CD4-positive, alpha-beta T cell treated with Interleukin-6 at 100 ng/mL for 8 hours (primary cell): Measurements from ENCODE around the gene SMARCB1.

Source experiments
- DNase-seq: peaks from one replicate; pipeline ENCODE4 v3.0.0-alpha.2; 2020; ENCODE audit warnings: mixed read lengths, low spot score

SMARCB1 gene

DNA sequence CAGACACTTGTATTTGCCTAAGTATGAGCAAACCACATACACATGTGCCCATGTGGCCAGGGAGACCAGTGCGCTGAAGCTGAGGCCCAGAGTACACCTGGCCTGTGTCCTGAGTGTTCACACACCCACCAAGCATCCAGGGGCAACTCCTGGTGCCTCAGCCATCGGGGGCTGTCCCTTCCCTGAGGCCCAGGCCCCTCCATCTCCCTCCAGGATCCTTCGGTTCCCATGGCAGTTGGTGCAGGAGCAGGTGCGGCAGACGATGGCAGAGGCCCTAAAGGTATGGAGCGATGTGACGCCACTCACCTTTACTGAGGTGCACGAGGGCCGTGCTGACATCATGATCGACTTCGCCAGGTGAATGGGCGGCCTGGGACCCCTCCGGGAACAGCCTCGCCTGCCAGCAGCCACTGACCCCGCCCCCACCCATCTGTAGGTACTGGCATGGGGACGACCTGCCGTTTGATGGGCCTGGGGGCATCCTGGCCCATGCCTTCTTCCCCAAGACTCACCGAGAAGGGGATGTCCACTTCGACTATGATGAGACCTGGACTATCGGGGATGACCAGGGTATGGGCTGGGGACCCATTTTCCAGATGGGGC lies 6.5 kb upstream of the SMARCB1 start:
- no peak for DNase-seq

DNA sequence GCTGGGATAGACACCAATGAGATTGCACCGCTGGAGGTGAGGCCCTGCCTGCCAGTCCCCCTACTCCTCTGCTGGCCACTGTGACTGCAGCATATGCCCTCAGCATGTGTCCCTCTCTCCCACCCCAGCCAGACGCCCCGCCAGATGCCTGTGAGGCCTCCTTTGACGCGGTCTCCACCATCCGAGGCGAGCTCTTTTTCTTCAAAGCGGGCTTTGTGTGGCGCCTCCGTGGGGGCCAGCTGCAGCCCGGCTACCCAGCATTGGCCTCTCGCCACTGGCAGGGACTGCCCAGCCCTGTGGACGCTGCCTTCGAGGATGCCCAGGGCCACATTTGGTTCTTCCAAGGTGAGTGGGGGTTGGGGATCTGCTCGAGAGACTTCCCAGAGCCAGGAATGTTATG lies 5.7 kb upstream of the SMARCB1 start:
- no peak for DNase-seq

DNA sequence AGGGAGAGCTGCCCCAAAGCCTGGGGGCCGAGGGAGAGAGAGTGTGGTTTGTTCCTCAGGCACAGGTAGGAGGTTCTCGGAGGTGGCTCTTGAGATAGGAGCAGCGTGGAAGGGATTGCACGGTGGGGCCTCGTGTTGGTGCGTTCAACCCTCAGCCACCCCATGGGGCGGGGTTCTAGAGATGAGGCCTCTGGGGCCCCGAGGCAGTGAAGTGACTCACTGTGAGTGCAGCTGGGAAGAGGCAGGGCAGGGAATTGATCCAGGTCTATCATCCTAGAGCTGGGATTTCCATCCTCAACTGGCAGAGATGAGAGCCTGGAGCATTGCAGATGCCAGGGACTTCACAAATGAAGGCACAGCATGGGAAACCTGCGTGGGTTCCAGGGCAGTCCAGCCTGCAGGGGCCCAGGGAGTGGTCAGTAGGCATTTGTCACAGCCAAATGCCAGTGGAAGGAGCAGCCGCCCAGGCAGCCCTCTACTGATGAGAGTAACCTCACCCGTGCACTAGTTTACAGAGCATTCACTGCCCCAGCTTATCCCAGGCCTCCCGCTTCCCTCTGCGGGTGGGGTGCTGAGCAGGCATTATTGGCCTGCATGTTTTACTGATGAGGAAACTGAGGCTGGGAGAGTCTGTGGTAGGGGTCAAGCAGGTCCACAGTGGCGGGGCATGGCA lies 5.1 kb upstream of the SMARCB1 start:
- no peak for DNase-seq

DNA sequence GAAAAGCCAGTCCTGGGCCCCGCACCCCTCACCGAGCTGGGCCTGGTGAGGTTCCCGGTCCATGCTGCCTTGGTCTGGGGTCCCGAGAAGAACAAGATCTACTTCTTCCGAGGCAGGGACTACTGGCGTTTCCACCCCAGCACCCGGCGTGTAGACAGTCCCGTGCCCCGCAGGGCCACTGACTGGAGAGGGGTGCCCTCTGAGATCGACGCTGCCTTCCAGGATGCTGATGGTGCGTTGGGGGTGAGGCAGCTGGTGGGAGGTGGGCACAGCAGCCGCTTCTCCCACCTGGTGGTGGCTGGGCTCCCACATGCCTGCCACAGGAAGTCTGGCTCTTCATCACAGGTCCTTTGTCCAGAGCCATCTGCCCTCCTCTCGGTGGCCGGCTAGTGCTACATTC lies 4.5 kb upstream of the SMARCB1 start:
- no peak for DNase-seq

DNA sequence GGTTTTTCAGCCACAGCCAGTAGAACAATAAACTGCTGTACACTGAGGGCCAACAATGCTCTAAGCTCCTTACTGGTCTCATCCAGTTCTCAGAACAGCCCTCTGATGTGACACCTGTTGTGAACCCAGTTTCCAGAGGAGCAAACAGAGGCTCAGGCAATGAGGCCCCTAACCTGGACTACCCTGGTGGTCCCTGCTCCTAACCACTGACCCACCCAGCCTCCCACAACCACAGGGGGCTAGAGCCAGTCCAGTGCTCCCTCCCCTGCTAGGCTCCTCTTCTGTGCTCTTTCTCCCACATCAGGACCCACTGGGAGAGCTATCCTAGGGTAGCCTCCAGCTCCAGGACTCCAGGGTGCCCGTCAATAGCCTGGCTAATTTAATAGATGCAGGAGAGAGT lies 4.1 kb upstream of the SMARCB1 start:
- DNase-seq: no peak

DNA sequence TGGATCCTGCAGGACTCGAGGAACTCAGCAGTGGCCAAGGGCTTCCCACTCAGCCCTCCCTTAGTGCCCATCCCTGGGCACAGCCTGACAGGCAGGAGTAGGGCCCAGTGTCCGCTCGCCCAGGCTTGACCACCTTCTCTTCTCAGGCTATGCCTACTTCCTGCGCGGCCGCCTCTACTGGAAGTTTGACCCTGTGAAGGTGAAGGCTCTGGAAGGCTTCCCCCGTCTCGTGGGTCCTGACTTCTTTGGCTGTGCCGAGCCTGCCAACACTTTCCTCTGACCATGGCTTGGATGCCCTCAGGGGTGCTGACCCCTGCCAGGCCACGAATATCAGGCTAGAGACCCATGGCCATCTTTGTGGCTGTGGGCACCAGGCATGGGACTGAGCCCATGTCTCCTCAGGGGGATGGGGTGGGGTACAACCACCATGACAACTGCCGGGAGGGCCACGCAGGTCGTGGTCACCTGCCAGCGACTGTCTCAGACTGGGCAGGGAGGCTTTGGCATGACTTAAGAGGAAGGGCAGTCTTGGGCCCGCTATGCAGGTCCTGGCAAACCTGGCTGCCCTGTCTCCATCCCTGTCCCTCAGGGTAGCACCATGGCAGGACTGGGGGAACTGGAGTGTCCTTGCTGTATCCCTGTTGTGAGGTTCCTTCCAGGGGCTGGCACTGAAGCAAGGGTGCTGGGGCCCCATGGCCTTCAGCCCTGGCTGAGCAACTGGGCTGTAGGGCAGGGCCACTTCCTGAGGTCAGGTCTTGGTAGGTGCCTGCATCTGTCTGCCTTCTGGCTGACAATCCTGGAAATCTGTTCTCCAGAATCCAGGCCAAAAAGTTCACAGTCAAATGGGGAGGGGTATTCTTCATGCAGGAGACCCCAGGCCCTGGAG lies 3.3 kb upstream of the SMARCB1 start:
- DNase-seq: no peak

DNA sequence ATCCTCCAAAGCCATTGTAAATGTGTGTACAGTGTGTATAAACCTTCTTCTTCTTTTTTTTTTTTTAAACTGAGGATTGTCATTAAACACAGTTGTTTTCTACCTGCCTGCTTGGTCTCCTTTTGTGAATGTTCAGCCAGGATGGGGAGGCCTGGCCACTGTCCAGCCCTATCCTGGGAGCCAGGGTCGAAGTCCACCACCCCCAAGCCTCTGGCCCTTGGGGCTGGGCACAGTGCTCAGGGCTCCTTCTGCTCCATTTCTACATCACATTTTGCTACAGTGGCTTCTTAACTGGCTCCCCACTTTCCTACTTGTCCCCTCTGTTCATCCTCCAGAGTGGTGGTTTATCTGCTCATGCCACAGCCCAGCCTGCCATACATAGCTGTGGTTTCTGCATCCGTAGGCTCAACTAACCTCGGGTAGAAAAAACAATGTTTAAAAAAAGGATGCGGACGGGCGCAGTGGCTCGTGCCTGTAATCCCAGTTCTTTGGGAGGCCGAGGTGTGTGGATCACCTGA lies 2.5 kb upstream of the SMARCB1 start:
- no peak for DNase-seq

DNA sequence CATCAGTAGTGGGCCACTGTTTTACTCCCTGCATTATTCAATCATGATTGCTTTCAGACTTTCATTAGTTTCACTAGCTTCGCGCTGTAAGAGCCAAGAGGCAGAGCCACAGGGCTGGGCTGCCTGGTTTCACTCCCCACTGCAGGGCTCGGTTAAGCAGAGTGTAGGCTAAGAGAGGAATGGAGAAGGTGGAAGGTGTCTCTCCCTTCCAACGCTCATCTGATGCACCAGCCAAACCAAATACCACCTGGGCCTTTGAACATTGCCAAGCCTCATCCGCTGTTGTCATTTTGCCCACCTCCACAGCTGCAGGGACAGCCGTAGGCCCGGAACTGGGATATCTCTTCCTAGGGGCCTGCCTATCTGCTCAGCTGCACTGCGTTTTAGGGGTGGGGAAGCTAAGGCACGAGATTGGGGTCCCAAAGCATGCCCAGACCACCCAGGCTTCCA lies 480 bp upstream of the SMARCB1 start:
- DNase-seq: no peak

DNA sequence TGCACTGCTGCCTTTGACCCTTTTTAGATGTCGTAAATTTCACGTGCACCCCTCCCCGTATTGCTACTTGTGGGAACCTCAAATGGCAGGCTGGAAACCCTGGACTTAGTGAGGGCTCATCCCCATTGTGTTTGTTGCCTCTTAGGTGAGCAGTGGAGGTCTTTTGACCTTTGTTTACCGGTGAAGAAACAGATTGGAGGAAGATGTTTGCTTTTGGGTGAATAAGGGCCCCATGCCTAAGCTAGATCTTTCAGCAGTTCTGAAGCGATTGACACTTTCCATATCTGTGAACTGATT lies 782 bp downstream of the SMARCB1 start:
- DNase-seq: no peak

DNA sequence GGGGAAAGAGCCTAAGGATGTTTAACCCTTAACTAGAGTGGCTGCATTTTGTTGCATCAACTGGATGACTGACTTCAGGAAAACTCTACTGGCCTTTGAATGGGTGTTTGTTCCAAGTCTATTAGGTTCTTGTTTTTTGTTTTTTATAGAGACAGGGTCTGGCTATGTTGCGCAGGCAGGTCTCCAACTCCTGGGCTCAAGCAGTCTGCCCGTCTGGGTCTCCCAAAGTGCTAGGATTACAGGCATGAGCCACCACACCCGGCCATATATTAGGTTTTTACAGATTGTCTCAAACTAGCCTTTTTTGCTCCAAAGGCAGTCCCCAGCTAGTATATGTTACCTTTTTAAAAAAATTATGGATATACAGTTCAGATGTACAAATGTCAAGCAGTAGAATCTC lies 1.1 kb downstream of the SMARCB1 start:
- no peak for DNase-seq

DNA sequence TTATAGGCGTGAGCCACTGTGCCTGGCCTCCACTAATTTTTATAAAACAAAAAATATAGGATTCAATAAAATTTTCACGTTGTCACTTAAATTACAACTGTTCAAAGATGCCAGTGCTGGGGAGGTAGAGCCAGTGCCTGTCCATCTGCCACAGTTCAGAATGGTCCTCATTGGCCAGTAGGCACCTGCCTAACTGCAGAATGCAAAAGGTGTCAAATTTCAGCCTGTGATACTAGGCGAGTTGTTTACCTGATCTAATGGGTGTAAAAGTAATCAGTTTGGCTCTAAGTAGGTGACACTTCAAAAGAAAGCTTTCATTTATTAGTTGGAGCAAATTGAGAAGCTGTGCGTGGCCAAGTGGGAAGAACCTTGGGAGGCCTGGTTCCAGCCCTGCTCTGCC lies 2.4 kb downstream of the SMARCB1 start:
- DNase-seq: no peak

DNA sequence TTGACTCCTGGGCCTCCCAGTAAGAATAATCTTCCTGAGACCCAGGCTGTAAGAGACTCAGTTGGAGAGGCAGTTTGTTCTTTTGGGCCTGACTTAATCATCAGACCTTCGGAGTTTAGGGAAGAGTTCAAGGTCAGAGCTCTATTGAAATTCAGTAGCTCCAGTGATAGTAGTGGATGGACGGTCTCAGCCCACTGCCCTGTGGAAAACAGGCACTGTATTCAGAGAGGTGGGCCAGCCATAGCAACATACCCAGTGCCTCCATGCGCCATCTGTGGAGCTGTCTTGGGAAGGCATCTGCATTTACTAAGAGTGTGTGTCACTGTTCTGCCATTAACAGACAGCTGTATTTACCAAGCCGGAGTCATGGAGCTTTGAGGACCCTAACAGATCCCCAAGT lies 2.9 kb downstream of the SMARCB1 start:
- DNase-seq: no peak

DNA sequence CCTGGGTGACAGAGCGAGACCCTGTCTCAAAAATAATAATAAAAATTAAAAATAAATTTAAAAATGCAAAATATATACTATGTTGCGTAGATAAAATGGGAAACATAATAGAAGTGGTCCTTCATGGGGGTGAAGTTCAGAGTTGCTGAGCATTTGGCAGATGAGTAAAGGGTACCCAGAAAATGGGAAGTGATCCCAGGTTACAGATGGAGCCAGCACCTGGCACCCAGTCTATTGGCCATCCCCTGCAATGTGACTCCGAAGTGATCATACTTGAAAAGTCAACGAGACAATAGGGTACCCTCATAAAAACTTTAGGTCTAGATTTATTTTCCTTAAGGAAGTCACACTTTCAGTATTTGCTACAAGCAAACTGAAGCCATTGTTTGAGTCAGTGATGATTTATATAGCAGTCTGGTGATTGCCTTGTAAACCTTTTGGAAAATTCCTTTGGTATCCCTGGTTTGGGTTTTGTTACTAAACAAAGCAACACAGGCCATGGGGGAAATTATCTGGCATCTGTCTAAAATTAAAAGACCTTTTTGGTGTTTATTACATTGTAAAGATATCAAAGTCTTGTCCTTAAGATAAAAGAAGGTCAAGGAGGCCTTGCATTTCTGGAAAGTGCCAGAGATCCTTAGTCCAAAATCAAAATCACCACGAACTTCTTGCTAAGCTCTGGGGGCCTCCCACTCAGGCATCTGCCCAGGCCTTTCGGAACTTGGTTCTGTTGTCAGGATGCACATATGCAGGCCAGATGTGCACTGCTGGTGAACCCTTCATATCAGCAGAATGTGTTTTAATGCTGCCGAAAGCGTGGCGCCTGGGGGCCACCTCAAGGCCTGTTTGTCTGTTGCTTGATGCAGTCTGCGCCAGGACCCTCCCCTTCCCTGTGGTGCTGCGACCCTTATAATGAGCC lies 4.3 kb downstream of the SMARCB1 start:
- no peak for DNase-seq

DNA sequence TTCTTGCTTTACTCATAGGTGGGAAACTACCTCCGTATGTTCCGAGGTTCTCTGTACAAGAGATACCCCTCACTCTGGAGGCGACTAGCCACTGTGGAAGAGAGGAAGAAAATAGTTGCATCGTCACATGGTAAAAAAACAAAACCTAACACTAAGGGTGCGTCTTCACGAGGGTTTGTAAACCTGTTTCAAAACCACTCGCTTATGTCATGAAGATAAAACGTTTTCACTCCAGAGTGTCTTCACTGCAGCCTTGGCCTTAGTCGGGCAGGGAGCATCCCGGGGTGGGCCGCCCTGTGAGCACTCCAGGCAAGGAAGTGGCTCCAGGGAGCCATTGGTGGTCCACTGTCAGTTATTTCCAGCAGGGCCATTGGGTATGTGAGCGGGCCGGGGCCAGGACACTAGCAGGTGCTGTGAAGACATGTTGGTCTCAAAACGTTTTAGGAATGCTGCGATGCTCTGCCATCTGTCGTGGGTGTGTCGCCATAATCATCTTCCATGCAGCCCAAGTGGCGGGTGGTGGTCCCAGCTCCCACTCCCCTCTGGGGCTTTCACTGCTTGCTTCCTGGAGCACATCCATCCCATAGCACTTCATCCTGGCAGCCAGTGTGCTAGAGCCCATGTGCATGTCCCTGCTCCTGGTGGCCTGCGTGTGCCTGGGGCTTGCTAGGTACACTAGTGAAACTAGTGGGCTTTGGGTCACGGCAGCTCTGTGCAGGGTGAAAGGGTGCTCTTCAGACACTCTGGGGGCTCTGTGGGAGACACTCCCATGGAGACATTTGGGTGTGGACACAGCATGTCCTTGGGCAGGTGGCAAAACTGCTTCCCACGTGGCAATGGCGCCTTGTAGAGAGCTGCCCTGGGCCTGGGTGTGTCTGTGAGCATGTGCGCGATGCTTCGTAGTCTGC lies 5.2 kb downstream of the SMARCB1 start:
- DNase-seq: no peak

DNA sequence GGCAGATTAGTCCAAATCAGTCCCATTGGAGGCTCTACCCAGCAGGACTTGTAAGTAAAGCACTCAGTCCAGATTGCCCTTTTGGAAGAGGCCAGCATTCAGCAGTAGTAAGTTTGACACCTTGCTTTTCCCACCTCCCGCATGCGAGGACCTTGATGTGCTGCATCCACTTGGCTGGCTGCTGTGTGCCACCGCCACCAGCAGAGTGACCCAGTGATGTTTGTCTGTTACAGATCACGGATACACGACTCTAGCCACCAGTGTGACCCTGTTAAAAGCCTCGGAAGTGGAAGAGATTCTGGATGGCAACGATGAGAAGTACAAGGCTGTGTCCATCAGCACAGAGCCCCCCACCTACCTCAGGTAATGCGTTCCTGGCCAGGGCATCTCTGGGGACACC lies 6.6 kb downstream of the SMARCB1 start:
- no peak for DNase-seq

DNA sequence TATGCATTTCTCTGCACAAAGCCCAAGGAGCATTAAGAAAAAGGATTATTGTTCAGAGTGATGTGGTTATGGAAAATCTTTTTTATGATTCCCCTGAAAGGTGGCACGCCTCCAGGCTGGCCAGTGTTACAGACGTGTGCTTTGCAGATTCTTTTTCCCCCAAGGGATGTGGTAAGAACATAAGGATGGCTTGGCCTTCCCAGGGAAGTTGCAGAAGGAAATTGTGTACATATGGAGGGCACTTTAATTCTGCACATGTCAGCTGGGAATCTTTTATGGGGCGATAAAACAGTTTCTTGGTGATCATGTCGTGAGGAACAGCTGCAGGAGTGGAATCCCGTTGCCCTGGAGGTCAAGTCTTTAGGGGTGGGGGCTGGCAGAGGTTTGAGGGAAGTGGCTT lies 9.7 kb downstream of the SMARCB1 start:
- no peak for DNase-seq

DNA sequence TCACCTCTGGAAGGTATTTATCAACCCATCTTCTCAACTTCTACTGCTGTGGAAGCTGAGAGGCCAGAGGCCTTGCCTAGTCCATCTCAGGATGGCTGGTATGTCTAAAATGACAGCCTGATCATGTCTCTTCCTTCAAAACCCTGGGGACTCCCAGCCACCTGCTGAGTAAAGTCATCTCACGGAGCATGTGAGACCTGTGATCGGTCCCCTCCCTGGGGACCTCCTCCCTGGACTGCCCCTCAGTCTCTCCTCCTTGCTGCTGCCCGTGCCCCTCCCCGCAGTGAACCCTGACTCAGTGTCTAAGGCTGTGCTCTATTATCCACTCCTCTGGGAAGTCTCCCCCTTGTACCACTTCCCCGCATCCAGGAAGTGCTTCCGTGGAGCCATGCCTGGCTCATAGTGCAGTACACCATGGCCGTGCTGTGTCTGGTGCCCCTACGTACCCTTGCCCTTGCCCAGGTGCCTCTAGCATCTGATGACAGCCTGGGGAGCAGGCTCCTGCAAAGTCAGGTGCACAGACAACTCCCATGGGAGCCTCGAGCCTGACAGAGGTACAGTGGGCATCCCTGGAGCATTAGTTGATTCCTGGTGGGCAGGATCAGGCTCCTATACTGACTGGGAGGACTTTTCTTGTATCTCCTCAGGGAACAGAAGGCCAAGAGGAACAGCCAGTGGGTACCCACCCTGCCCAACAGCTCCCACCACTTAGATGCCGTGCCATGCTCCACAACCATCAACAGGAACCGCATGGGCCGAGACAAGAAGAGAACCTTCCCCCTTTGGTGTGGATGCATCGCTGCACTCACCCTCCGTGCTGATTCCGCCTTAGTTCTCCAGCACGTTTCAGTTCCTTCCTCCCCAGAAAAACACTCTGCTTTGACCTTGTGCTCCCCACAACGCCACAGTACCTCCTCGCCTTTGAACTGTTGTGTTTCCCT lies 13.8 kb downstream of the SMARCB1 start:
- DNase-seq: no peak

DNA sequence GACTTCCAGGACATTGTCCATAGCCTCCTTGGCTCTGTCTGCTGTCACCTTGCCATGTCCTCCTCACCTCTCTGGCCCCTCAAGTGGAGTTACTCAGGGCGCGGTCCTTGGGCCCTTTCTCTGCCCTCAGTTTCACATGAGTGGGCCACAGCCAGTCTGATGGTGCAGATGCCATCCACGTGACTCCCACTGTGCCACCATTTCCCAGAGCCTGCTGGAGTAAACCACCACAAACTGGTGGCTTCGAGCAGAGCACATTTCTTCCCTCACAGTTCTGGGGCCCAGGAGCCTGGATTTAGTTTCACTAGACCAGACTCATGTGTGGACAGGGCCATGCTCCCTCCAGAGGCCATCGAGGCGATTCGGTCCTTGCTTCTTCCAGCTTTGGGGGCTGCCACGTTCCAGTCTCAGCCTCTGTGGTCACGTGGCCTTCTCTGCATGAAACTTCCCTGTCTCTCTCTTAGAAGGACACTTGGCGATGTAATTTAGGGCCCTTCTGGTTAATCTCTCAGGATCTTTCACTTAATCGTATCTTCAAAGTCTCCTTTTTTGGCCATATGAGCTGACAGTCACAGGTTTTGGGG lies 14.6 kb downstream of the SMARCB1 start:
- DNase-seq: no peak

DNA sequence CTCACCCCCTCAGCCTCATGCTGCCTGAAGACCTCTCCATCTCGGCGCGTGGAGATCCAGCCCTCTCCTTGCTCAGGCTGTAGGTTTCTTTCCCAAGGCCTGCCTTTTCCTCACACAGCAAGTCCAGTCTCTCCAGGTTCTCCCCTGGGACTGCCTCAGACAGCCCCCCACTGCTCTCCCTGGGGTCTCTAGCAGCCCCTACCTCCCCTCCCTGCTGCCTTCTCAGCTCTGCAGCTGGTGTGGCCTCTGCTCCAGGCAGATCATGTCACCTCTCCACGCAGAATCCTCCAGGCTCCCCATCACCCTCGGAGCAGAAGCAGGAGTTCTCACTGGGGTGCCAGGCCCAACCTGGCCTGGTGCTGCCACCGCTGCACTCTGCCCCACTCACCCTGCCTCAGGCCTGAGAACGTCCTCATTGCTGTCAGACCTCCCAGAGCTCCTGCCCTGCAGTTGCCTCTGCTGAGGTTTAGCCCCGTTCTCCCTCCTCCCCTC lies 15.2 kb downstream of the SMARCB1 start:
- DNase-seq: no peak
